Gastrocnemius medialis (tissue), 4 donors: ENCODE measurements around the gene VAMP5. TPM values are rescaled to one million over a fixed set of nuclear protein-coding genes. Genes with fewer than 3 reads are reported as not detected.

Experiments
- ATAC-seq, 2 donors: fragments of 150-250 bp; one replicate each; pipeline ENCODE4 v1.9.1; 2016
- DNase-seq, 2 donors: peaks; one replicate each; pipeline ENCODE4 v3.0.0-alpha.2; 2019
- H3K27ac ChIP-seq, 4 donors: fragments of 200-600 bp; sonication (generic); 1 replicate in 1 of 4; 2 replicates in 3 of 4; pipeline ENCODE4 v1.5.1; 2016 to 2018; ENCODE audit warnings: mild to moderate bottlenecking in 2 of 4, moderate library complexity in 1 of 4
- H3K27me3 ChIP-seq, 3 donors: fragments of 200-600 bp; sonication (generic) in 2 of 3; 1 replicate in 1 of 3; 2 replicates in 2 of 3; pipeline versions ENCODE4 v1.5.1 to v1.6.0; 2016 to 2019; ENCODE audit warnings: mild to moderate bottlenecking in 1 of 3, moderate library complexity in 1 of 3
- H3K36me3 ChIP-seq, 2 donors: fragments of 200-600 bp; sonication (generic) in 1 of 2; one replicate each; pipeline ENCODE4 v1.5.1; 2017 to 2018
- H3K4me1 ChIP-seq, 2 donors: fragments of 200-600 bp; sonication (generic) in 1 of 2; one replicate each; pipeline ENCODE4 v1.5.1; 2016 to 2017; ENCODE audit warnings: mild to moderate bottlenecking in 2 of 2
- H3K4me3 ChIP-seq, 4 donors: fragments of 200-600 bp; sonication (generic) in 3 of 4; 1 replicate in 1 of 4; 2 replicates in 3 of 4; pipeline ENCODE4 v1.5.1; 2016 to 2019; ENCODE audit warnings: mild to moderate bottlenecking in 2 of 4
- H3K9me3 ChIP-seq, 3 donors: fragments of 200-600 bp; sonication (generic) in 2 of 3; 1 replicate in 1 of 3; 2 replicates in 2 of 3; pipeline ENCODE4 v1.5.1; 2016 to 2019
- CTCF ChIP-seq, 5 experiments: fragments of 450-650 bp in 3 of 5; fragments of 200-600 bp in 2 of 5; sonication (generic) in 2 of 5; IDR thresholded peaks in 4 of 5; conservative IDR thresholded peaks in 1 of 5; 1 replicate in 4 of 5; 2 replicates in 1 of 5; pipeline ENCODE4 v1.5.1; 2016 to 2019; ENCODE audit warnings: antibody characterized with exemption in 5 of 5, mild to moderate bottlenecking in 3 of 5, moderate library complexity in 3 of 5
- POLR2A ChIP-seq, 2 donors: fragments of 450-650 bp; IDR thresholded peaks; one replicate each; pipeline ENCODE4 v1.6.1; 2017; ENCODE audit warnings: antibody characterized with exemption in 2 of 2, mild to moderate bottlenecking in 2 of 2, moderate library complexity in 2 of 2
- in situ Hi-C, 4 donors: fragments of 200-750 bp; cut with MboI; loops; one replicate each; pipeline versions ENCODE4 v1.15.0 to v1.8.0; 2017; ENCODE audit warnings: low sequenced_read_pairs in 4 of 4
- intact Hi-C: fragments of 100-400 bp; cut with DNase I; formaldehyde crosslinking; loops from one replicate; pipeline ENCODE4 v1.15.1; 2023; ENCODE audit warnings: low total_unique reads
- total RNA-seq, 4 donors: library from RNA; depleted of rRNA; stranded (reverse); fragments of >200 nt; gene quantifications; one replicate each; pipeline versions ENCODE4 v1.1.0 to v1.2.3, GENCODE V29; 2016

VAMP5 gene
- total RNA-seq, 4 donors from 2014 or later, result 19.9 to 47.0 (median 36.9) TPM

GRCh38 chr2:85561280-85562212, 22.7 kb upstream of the VAMP5 start, which contains the start of gene GGCX:
GGCX (minus strand) TSS chr2:85561493; CDS start chr2:85561428, 65 bp downstream.
- Histone ChIP-seq H3K27me3 (no peaks in the 10 kb centered on the region), H3K9me3 (no peaks in the 10 kb centered on the region), H3K4me3 (peak within 1 kb of the TSS; percentile 69 to 93 (median 90)), H3K36me3 (peaks cover 0 to 13% of the 10 kb centered on the region in 2 donors), H3K4me1 (peaks cover 22 to 24% of the 10 kb centered on the region in 2 donors), H3K27ac (peak within 1 kb of the TSS; percentile 91 to 95 (median 93))
- DNase-seq (peak; percentile 90 to 96), ATAC-seq (peak; percentile 90 to 92)
- in situ Hi-C loops (no loop called here), intact Hi-C loops (loop anchor here (5.0 kb wide), 1 partner anchor 41 kb away; the partner anchor contains the start of gene TMEM150A)
- TF ChIP-seq POLR2A (IDR thresholded peaks at IDR 0.05) (peak; percentile 81 to 83), CTCF (IDR thresholded peaks at IDR 0.05 in 4 of 5, conservative IDR thresholded peaks at IDR 0.05 in 1 of 5) (peak in 3 of 5 experiments; percentile 27 to 58 (median 55))

- Histone ChIP-seq H3K9me3 (no peaks in the 10 kb centered on the region), H3K27ac (no peak overlapping the region), H3K4me3 (no peak overlapping the region), H3K4me1 (peaks cover 22% of the 10 kb centered on the region in 2 donors), H3K27me3 (no peaks in the 10 kb centered on the region), H3K36me3 (no peaks in the 10 kb centered on the region)
- no peak for TF ChIP-seq POLR2A (IDR thresholded peaks at IDR 0.05)
- DNase-seq (no peak), ATAC-seq (no peak)
- intact Hi-C loops, result loop anchor here (5.0 kb wide), 1 partner anchor 38 kb away; the partner anchor contains the start of gene TMEM150A
- in situ Hi-C loops, result no loop called here
Measured at GRCh38 chr2:85564144-85564563, 20.1 kb upstream of the VAMP5 start.

GRCh38 chr2:85566265-85566664, 18.0 kb upstream of the VAMP5 start:
- H3K27ac ChIP-seq, result no peak overlapping the region
- TF ChIP-seq CTCF (IDR thresholded peaks at IDR 0.05 in 4 of 5, conservative IDR thresholded peaks at IDR 0.05 in 1 of 5), result no peak
- no peak for TF ChIP-seq POLR2A (IDR thresholded peaks at IDR 0.05)
- intact Hi-C loops (no loop called here), in situ Hi-C loops (no loop called here)
- H3K9me3 ChIP-seq, result no peaks in the 10 kb centered on the region
- ATAC-seq, result no peak
- DNase-seq, result no peak
- H3K36me3 ChIP-seq, result no peaks in the 10 kb centered on the region
- H3K4me1 ChIP-seq, result peaks cover 6 to 9% of the 10 kb centered on the region in 2 donors
- no peak overlapping the region for H3K4me3 ChIP-seq
- no peaks in the 10 kb centered on the region for H3K27me3 ChIP-seq

GRCh38 chr2:85575739-85576138, 8.5 kb upstream of the VAMP5 start:
- TF ChIP-seq CTCF (IDR thresholded peaks at IDR 0.05 in 4 of 5, conservative IDR thresholded peaks at IDR 0.05 in 1 of 5), result no peak
- TF ChIP-seq POLR2A (IDR thresholded peaks at IDR 0.05), result no peak
- DNase-seq, result no peak
- Histone ChIP-seq H3K9me3 (no peaks in the 10 kb centered on the region), H3K4me1 (peaks cover 28% of the 10 kb centered on the region in 2 donors), H3K4me3 (no peak overlapping the region), H3K27ac (no peak overlapping the region), H3K27me3 (no peaks in the 10 kb centered on the region), H3K36me3 (no peaks in the 10 kb centered on the region)
- ATAC-seq, result no peak
- intact Hi-C loops (no loop called here), in situ Hi-C loops (no loop called here)

- Histone ChIP-seq H3K4me3 (no peak overlapping the region), H3K9me3 (no peaks in the 10 kb centered on the region), H3K27ac (peak overlapping the region; percentile 73 to 92 (median 82)), H3K36me3 (no peaks in the 10 kb centered on the region), H3K4me1 (peaks cover 28% of the 10 kb centered on the region in 2 donors), H3K27me3 (no peaks in the 10 kb centered on the region)
- TF ChIP-seq CTCF (IDR thresholded peaks at IDR 0.05 in 4 of 5, conservative IDR thresholded peaks at IDR 0.05 in 1 of 5) (no peak), POLR2A (IDR thresholded peaks at IDR 0.05) (no peak)
- ATAC-seq (no peak), DNase-seq (no peak)
- intact Hi-C loops, result no loop called here
- in situ Hi-C loops, result no loop called here
Measured at GRCh38 chr2:85577063-85577385, 7.2 kb upstream of the VAMP5 start.
